HEK293 (cell line): ENCODE measurements around the gene PTPRCAP.

Source experiments
- ZNF341 ChIP-seq: fragments of 450-650 bp; formaldehyde crosslinking; IDR thresholded peaks from 2 replicates; pipeline ENCODE4; 2016; ENCODE audit warnings: low read depth, missing biosample characterization, missing genetic modification characterization
- ZNF843 ChIP-seq: fragments of 450-650 bp; formaldehyde crosslinking; IDR thresholded peaks from 2 replicates; pipeline ENCODE4 v1.5.1; 2016; ENCODE audit warnings: missing biosample characterization, missing genetic modification characterization
- TF ChIP-seq, protein P1 (sequence below): fragments of 450-650 bp; formaldehyde crosslinking; IDR thresholded peaks from 2 replicates; pipeline ENCODE4 v1.5.1; 2016; ENCODE audit warnings: missing biosample characterization, missing genetic modification characterization

- no peak for TF ChIP-seq ZNF341 (tag by site-specific recombination)
- TF ChIP-seq, protein P1, sequence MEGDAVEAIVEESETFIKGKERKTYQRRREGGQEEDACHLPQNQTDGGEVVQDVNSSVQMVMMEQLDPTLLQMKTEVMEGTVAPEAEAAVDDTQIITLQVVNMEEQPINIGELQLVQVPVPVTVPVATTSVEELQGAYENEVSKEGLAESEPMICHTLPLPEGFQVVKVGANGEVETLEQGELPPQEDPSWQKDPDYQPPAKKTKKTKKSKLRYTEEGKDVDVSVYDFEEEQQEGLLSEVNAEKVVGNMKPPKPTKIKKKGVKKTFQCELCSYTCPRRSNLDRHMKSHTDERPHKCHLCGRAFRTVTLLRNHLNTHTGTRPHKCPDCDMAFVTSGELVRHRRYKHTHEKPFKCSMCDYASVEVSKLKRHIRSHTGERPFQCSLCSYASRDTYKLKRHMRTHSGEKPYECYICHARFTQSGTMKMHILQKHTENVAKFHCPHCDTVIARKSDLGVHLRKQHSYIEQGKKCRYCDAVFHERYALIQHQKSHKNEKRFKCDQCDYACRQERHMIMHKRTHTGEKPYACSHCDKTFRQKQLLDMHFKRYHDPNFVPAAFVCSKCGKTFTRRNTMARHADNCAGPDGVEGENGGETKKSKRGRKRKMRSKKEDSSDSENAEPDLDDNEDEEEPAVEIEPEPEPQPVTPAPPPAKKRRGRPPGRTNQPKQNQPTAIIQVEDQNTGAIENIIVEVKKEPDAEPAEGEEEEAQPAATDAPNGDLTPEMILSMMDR (tag by site-specific recombination), result no peak
- no peak for TF ChIP-seq ZNF843 (tag by site-specific recombination)
Observed at GRCh38 chr11:67433536-67434394, 3.7 kb downstream of the PTPRCAP start.
